Measurements from ENCODE around the gene DPF3.

Gene DPF3

GRCh38 chr14:72736786-72737559 lies 156.9 kb downstream of the DPF3 start:
- TF ChIP-seq CTCF (IDR thresholded peaks at IDR 0.05; ENCODE audit: low read depth, low read length, missing control alignments) = no peak
- no peak overlapping the region for H3K4me3 ChIP-seq (ENCODE audit: low read depth, low read length)
- in situ Hi-C loops (cut with HindIII; ENCODE audit: low sequenced_read_pairs) = no loop called here
- DNase-seq (ENCODE audit: low read depth) = peak; percentile 32

- in situ Hi-C loops (cut with HindIII; ENCODE audit: low sequenced_read_pairs) = no loop called here
- TF ChIP-seq CTCF (IDR thresholded peaks at IDR 0.05; ENCODE audit: low read depth, low read length, missing control alignments) = no peak
- H3K4me3 ChIP-seq (ENCODE audit: low read depth, low read length) = no peak overlapping the region
- DNase-seq (ENCODE audit: low read depth) = peak; percentile 58
Measured at GRCh38 chr14:72736308-72736707, 157.6 kb downstream of the DPF3 start.

- no peak for TF ChIP-seq CTCF (IDR thresholded peaks at IDR 0.05; ENCODE audit: low read depth, low read length, missing control alignments)
- in situ Hi-C loops (cut with HindIII; ENCODE audit: low sequenced_read_pairs) = no loop called here
- no peak for DNase-seq (ENCODE audit: low read depth)
- H3K4me3 ChIP-seq (ENCODE audit: low read depth, low read length) = no peak overlapping the region
Measured at GRCh38 chr14:72732022-72732780, 161.7 kb downstream of the DPF3 start.

- no peak for TF ChIP-seq CTCF (IDR thresholded peaks at IDR 0.05; ENCODE audit: low read depth, low read length, missing control alignments)
- no peak for DNase-seq (ENCODE audit: low read depth)
- H3K4me3 ChIP-seq (ENCODE audit: low read depth, low read length) = no peak overlapping the region
- in situ Hi-C loops (cut with HindIII; ENCODE audit: low sequenced_read_pairs) = no loop called here
Measured at GRCh38 chr14:72731252-72732020, 162.5 kb downstream of the DPF3 start.

GRCh38 chr14:72730468-72730867 lies 163.4 kb downstream of the DPF3 start:
- no peak overlapping the region for H3K4me3 ChIP-seq (ENCODE audit: low read depth, low read length)
- no peak for DNase-seq (ENCODE audit: low read depth)
- in situ Hi-C loops (cut with HindIII; ENCODE audit: low sequenced_read_pairs) = no loop called here
- TF ChIP-seq CTCF (IDR thresholded peaks at IDR 0.05; ENCODE audit: low read depth, low read length, missing control alignments) = no peak

- no peak for DNase-seq (ENCODE audit: low read depth)
- in situ Hi-C loops (cut with HindIII; ENCODE audit: low sequenced_read_pairs) = no loop called here
- no peak for TF ChIP-seq CTCF (IDR thresholded peaks at IDR 0.05; ENCODE audit: low read depth, low read length, missing control alignments)
Measured at GRCh38 chr14:72726444-72726843, 167.5 kb downstream of the DPF3 start.

More at GRCh38 chr14:72726444-72726843, 167.5 kb downstream of the DPF3 start:
- no peak overlapping the region for H3K4me3 ChIP-seq (ENCODE audit: low read depth, low read length)
